Caco-2 (cell line): Measurements from ENCODE around the gene NUDT16. TPM values are rescaled to one million over a fixed set of nuclear protein-coding genes. Genes with fewer than 3 reads are reported as not detected.

Experiments used
- BruUV-seq: library from RNA; stranded (reverse); fragments of 400-500 nt; replicated peaks from 2 replicates; lab custom pipeline; 2021; lab: Mats Ljungman, UMichigan
- CTCF ChIA-PET: fragments of 300-600 bp; sonication (Branson Sonifier 250); formaldehyde crosslinking; loops from one replicate; lab custom pipeline; 2022; ENCODE audit warnings: antibody characterized with exemption; lab: Charles Lee
- POLR2A ChIA-PET: fragments of 300-600 bp; sonication (Branson Sonifier 250); formaldehyde crosslinking; loops from one replicate; lab custom pipeline; 2022; ENCODE audit warnings: antibody characterized with exemption; lab: Charles Lee
- DNase-seq, 2 experiments: peaks; one replicate each; pipeline versions ENCODE4 v3.0.0 to v3.0.0-alpha.2; 2020 to 2022
- H3K27me3 ChIP-seq: replicated peaks from 2 replicates; pipeline ENCODE4 v1.6.0; 2011; ENCODE audit warnings: low read length; ENCODE audit not compliant: control insufficient read depth, insufficient read depth
- H3K36me3 ChIP-seq: 2 replicates; pipeline ENCODE4 v1.5.1; 2011; ENCODE audit warnings: low read length; ENCODE audit not compliant: control insufficient read depth, insufficient read depth
- H3K4me1 ChIP-seq: fragments of 250-450 bp; sonication (Bioruptor Pico); 2 replicates; pipeline ENCODE4 v1.5.1; 2020; ENCODE audit warnings: mild to moderate bottlenecking
- H3K4me3 ChIP-seq: 2 replicates; pipeline ENCODE4 v1.5.1; 2011; ENCODE audit warnings: low read depth, mild to moderate bottlenecking, control low read depth, low read length
- H3K9me3 ChIP-seq: fragments of 250-450 bp; sonication (Bioruptor Pico); 2 replicates; pipeline ENCODE4 v1.5.1; 2020; ENCODE audit warnings: mild to moderate bottlenecking, moderate library complexity
- H3K27ac Mint-ChIP-seq: one replicate; pipeline ENCODE4 v1.8.0; 2022; ENCODE audit warnings: mixed read lengths; ENCODE audit not compliant: unreplicated experiment
- H3K27me3 Mint-ChIP-seq: one replicate; pipeline ENCODE4 v1.8.0; 2022; ENCODE audit warnings: mixed read lengths; ENCODE audit not compliant: insufficient read depth, unreplicated experiment
- H3K36me3 Mint-ChIP-seq: one replicate; pipeline ENCODE4 v1.8.0; 2022; ENCODE audit warnings: mild to moderate bottlenecking, mixed read lengths; ENCODE audit not compliant: insufficient read depth, unreplicated experiment
- H3K4me1 Mint-ChIP-seq: one replicate; pipeline ENCODE4 v1.8.0; 2022; ENCODE audit warnings: low read depth, mixed read lengths; ENCODE audit not compliant: unreplicated experiment
- H3K4me3 Mint-ChIP-seq: one replicate; pipeline ENCODE4 v1.8.0; 2022; ENCODE audit warnings: mild to moderate bottlenecking, moderate library complexity, mixed read lengths; ENCODE audit not compliant: unreplicated experiment
- H3K9me3 Mint-ChIP-seq: one replicate; pipeline ENCODE4 v1.8.0; 2022; ENCODE audit warnings: mixed read lengths; ENCODE audit not compliant: unreplicated experiment
- intact Hi-C: fragments of 100-400 bp; cut with micrococcal nuclease; formaldehyde crosslinking; loops from one replicate; pipeline ENCODE4 v1.10.0; 2022; ENCODE audit not compliant: unreplicated experiment
- total RNA-seq: library from RNA; stranded (reverse); gene quantifications from 2 replicates; pipeline ENCODE4 v1.2.3, GENCODE V29; 2022
- TF ChIP-seq, protein P1 (sequence below), 2 experiments: fragments of 200-600 bp in 1 of 2; IDR thresholded peaks; 1 replicate in 1 of 2; 2 replicates in 1 of 2; pipeline versions ENCODE4 v1.5.1 to v1.8.0; 2011 to 2022; ENCODE audit warnings: antibody characterized with exemption in 1 of 2, control low read depth in 1 of 2, inconsistent platforms in 1 of 2, low read depth in 1 of 2, low read length in 1 of 2, mild to moderate bottlenecking in 1 of 2, moderate library complexity in 1 of 2; ENCODE audit not compliant: insufficient read depth in 1 of 2, severe bottlenecking in 1 of 2, unreplicated experiment in 1 of 2

Gene NUDT16
- total RNA-seq, 1 experiment from 2014 or later = 16.6 TPM

DNA sequence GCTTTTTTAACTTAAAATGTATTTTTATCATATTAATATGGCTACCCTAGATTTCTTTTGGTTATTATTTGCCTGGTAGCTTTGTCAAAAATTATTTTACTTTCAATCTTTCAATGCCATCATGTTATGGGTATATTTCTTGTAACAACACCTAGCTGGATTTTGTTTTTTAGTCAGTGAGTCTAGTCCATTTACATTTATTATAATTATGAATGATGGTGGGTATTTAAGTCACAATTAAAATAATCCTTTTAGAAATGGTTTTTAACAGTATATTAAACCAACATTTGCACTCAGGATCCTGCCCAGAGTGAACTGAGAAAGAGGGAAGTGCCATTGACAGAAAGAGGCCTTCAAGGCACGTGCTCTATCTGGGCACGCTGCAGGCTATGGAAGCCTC, 39.8 kb upstream of the NUDT16 start:
- Mint-ChIP-seq H3K9me3 (peaks cover 18% of the 10 kb centered on the region), H3K27ac (no peak overlapping the region), H3K36me3 (no peaks in the 10 kb centered on the region), H3K4me1 (no peaks in the 10 kb centered on the region), H3K4me3 (no peak overlapping the region), H3K27me3 (peaks cover 3% of the 10 kb centered on the region)
- ChIA-PET POLR2A (no interaction called here), CTCF (no interaction called here)
- H3K36me3 ChIP-seq = no peaks in the 10 kb centered on the region
- intact Hi-C loops = no loop called here
- TF ChIP-seq, protein P1, sequence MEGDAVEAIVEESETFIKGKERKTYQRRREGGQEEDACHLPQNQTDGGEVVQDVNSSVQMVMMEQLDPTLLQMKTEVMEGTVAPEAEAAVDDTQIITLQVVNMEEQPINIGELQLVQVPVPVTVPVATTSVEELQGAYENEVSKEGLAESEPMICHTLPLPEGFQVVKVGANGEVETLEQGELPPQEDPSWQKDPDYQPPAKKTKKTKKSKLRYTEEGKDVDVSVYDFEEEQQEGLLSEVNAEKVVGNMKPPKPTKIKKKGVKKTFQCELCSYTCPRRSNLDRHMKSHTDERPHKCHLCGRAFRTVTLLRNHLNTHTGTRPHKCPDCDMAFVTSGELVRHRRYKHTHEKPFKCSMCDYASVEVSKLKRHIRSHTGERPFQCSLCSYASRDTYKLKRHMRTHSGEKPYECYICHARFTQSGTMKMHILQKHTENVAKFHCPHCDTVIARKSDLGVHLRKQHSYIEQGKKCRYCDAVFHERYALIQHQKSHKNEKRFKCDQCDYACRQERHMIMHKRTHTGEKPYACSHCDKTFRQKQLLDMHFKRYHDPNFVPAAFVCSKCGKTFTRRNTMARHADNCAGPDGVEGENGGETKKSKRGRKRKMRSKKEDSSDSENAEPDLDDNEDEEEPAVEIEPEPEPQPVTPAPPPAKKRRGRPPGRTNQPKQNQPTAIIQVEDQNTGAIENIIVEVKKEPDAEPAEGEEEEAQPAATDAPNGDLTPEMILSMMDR (IDR thresholded peaks at IDR 0.05; ENCODE audit: insufficient read depth in 1 of 2, low read depth in 1 of 2, low read length in 1 of 2, severe bottlenecking in 1 of 2, unreplicated experiment in 1 of 2) = no peak
- H3K4me1 ChIP-seq = no peaks in the 10 kb centered on the region
- H3K4me3 ChIP-seq = no peak overlapping the region
- no TSS peak for BruUV-seq
- H3K9me3 ChIP-seq = no peaks in the 10 kb centered on the region
- peaks cover 2% of the 10 kb centered on the region; the same call in 1 of the 2 replicates for H3K27me3 ChIP-seq
- DNase-seq = no peak

DNA sequence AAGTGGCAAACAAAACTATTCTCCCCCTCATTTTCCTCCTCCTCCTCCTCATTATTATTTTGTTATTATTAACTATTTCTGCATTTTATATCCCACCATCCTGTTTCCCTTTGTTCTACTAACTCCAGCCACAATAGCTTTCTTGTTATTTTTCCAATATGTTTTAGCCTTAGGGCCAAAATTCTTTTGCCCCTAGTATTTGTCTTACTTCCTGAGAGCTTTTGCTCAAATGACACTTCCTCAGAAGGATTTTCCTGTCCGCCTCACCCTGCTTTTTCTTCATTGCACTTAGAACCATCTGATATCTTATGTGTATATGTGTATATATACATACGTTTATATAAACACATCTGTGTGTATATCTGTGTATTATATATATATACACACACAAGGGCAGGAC, 32.7 kb upstream of the NUDT16 start:
- no peaks in the 10 kb centered on the region for H3K9me3 ChIP-seq
- no peak for DNase-seq
- intact Hi-C loops = no loop called here

DNA sequence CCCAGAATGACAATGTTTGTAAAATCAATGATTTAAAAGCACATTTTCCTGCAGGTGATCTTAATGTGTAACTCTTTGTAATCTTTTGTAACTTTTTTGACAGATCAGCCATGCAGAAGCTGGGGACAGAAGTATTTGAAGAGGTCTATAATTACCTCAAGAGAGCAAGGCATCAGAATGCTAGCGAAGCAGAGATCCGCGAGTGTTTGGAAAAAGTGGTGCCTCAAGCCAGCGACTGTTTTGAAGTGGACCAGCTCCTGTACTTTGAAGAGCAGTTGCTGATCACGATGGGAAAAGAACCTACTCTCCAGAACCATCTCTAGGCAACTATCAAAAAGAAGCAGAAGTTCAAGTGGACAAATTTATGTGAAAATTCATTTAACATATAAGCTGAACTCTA, 32.1 kb upstream of the NUDT16 start:
- POLR2A ChIA-PET = no interaction called here
- CTCF ChIA-PET = no interaction called here
- peaks cover 6% of the 10 kb centered on the region for H3K9me3 Mint-ChIP-seq
- H3K4me1 ChIP-seq = peaks cover 22% of the 10 kb centered on the region
- peaks cover 12% of the 10 kb centered on the region for H3K4me1 Mint-ChIP-seq
- no peak for DNase-seq
- H3K9me3 ChIP-seq = no peaks in the 10 kb centered on the region
- no peaks in the 10 kb centered on the region for H3K27me3 Mint-ChIP-seq
- no peak overlapping the region for H3K27ac Mint-ChIP-seq
- H3K4me3 ChIP-seq = no peak overlapping the region
- TF ChIP-seq, protein P1 (IDR thresholded peaks at IDR 0.05; ENCODE audit: insufficient read depth in 1 of 2, low read depth in 1 of 2, low read length in 1 of 2, severe bottlenecking in 1 of 2, unreplicated experiment in 1 of 2) = no peak
- H3K27me3 ChIP-seq = no peaks in the 10 kb centered on the region
- BruUV-seq = no TSS peak
- H3K4me3 Mint-ChIP-seq = no peak overlapping the region
- no peaks in the 10 kb centered on the region for H3K36me3 Mint-ChIP-seq
- intact Hi-C loops = no loop called here
- no peaks in the 10 kb centered on the region for H3K36me3 ChIP-seq

More for the DNA sequence above, 32.7 kb upstream of the NUDT16 start:
- no peak overlapping the region for H3K4me3 ChIP-seq
- TF ChIP-seq, protein P1 (IDR thresholded peaks at IDR 0.05; ENCODE audit: insufficient read depth in 1 of 2, low read depth in 1 of 2, low read length in 1 of 2, severe bottlenecking in 1 of 2, unreplicated experiment in 1 of 2) = no peak
- no peaks in the 10 kb centered on the region for H3K27me3 ChIP-seq
- H3K4me1 ChIP-seq = peaks cover 22% of the 10 kb centered on the region
- no peak overlapping the region for H3K27ac Mint-ChIP-seq
- H3K36me3 ChIP-seq = no peaks in the 10 kb centered on the region
- H3K36me3 Mint-ChIP-seq = no peaks in the 10 kb centered on the region
- peaks cover 6% of the 10 kb centered on the region for H3K9me3 Mint-ChIP-seq
- ChIA-PET CTCF (no interaction called here), POLR2A (no interaction called here)
- no TSS peak for BruUV-seq
- H3K27me3 Mint-ChIP-seq = no peaks in the 10 kb centered on the region
- H3K4me1 Mint-ChIP-seq = peaks cover 12% of the 10 kb centered on the region
- no peak overlapping the region for H3K4me3 Mint-ChIP-seq
